HuH-7.5 (cell line): ENCODE measurements around the gene ENO2.

Experiments
- DNase-seq: peaks from one replicate; pipeline ENCODE4 v3.0.0; 2011; ENCODE audit warnings: low spot score

The ENO2 gene

DNA sequence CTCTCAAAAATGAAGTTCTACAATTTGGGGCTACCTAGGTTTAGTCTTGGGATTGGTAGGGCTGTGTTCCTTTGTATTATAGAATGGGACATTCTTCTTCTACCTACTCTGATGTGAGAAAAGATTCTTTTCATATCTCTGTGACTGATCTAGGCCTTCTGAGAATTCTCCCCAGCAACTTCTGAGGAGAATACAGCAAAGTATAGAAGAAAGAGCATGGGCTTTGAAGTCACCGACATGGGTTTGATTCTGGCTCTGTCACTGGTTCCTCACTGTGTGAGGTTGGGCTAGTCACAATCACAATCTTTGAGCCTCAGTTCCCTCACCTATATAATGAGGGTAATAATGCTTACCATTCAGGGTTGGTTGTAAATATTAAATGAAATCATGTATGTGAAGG is 18.4 kb downstream of the ENO2 start:
- DNase-seq: no peak

- DNase-seq: no peak
Measured at GRCh38 chr12:6934110-6934509, 19.7 kb downstream of the ENO2 start.

GRCh38 chr12:6935371-6936193 is 21.2 kb downstream of the ENO2 start:
- no peak for DNase-seq

DNA sequence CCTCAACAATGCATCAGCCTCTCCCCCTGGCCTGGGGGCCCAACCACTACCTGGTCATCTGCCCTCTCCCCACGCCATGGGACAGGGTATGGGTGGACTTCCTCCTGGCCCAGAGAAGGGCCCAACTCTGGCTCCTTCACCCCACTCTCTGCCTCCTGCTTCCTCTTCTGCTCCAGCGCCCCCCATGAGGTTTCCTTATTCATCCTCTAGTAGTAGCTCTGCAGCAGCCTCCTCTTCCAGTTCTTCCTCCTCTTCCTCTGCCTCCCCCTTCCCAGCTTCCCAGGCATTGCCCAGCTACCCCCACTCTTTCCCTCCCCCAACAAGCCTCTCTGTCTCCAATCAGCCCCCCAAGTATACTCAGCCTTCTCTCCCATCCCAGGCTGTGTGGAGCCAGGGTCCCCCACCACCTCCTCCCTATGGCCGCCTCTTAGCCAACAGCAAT is 21.8 kb downstream of the ENO2 start:
- no peak for DNase-seq

GRCh38 chr12:6936636-6937480 is 22.5 kb downstream of the ENO2 start:
- no peak for DNase-seq

DNA sequence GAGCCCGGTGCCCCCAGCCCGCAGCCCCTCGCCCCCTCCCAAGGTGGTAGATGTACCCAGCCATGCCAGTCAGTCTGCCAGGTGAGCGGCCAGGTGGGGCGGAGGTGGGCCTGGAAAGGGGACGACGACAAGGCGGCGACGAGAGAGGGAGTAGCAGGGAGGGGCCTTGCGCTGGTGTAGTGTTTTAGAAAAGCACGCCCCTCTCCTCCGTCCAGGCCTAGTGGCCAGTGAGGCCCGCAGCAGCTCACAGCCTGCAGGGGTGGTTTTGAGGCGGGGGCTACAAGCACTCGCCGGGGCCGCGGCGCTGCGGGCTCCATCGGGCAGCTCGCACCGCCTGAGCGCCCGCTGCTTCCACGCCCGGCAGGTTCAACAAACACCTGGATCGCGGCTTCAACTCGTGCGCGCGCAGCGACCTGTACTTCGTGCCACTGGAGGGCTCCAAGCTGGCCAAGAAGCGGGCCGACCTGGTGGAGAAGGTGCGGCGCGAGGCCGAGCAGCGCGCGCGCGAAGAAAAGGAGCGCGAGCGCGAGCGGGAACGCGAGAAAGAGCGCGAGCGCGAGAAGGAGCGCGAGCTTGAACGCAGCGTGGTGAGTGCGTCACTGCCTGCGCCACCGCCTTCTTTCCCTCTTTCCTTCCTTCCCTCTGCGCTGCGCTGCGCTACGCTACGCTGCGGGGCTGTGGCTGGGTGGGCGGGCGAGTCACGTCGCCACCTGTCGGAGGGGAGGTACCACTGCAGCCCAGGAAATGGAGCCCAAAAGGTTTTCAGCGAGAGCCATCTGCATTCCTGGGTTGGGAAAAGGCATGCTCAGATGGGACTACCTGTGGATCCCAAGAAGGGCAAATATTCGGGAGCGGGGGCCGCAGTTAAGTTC is 23.3 kb downstream of the ENO2 start:
- peak; percentile 88 for DNase-seq

- DNase-seq: no peak
Measured at GRCh38 chr12:6938353-6939190, 24.2 kb downstream of the ENO2 start.

DNA sequence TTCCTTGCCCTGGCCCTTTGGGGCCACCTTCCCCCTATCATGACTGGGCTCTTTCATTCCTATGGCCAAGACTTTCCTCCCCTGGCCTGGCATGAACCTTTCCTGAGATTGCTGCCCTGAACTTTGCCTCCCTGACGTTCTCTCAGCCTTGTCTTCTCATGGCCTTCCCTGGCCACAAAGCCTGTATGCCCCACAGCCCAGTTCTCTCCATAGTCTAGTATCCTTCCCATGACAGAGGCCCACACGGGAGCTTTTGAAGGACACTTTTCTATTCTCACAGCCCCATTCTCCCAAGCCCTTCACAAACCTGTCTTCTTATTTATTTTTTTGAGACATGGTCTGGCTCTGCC is 24.8 kb downstream of the ENO2 start:
- no peak for DNase-seq

GRCh38 chr12:6941267-6941666 is 26.9 kb downstream of the ENO2 start:
- no peak for DNase-seq

- DNase-seq: no peak
Measured at GRCh38 chr12:6941782-6942181, 27.4 kb downstream of the ENO2 start.

- no peak for DNase-seq
Measured at GRCh38 chr12:6942331-6942665, 27.9 kb downstream of the ENO2 start.

- peak; percentile 97 for DNase-seq
Measured at GRCh38 chr12:6943389-6943721, 29.0 kb downstream of the ENO2 start.

GRCh38 chr12:6943722-6944380 is 29.5 kb downstream of the ENO2 start, which contains the start of the genes C12orf57 and RNU7-1:
Gene C12orf57 (plus strand): TSS chr12:6944022. CDS start chr12:6944122, 100 bp downstream.
Gene RNU7-1 (plus strand): TSS chr12:6943816.
- DNase-seq: peak; percentile 90

DNA sequence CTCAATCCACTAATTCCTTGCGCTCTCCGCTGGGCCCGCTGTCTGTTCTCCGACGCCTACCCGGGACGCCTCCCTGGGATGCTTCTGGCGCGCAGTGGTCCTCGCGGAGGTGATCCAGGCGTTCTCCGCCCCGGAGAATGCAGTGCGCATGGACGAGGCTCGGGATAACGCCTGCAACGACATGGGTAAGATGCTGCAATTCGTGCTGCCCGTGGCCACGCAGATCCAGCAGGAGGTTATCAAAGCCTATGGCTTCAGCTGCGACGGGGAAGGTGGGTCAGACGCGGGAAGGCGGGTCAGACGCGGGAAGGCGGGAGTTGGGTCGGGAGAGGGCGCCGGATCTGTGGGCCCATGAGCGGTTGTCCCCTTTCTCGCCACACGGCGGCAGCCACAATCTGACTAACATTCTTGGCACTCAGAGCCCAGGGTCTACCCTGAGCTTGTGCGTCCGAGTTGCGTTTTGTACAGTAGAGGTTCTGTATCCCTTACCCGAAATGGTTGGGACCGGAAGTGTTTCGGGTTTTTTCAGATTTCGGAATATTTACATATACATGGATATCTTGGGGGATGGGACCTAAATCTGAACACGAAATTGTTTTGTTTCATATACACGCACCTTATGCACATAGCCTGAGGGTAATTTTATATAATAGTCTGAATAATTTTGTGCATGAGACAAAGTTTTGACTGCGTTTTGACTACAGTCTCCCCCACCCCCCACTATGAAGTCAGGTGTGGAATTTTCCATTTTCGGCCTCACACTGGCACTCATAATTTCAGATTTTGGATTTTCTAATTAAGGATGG is 30.2 kb downstream of the ENO2 start:
- DNase-seq: peak; percentile 86

DNA sequence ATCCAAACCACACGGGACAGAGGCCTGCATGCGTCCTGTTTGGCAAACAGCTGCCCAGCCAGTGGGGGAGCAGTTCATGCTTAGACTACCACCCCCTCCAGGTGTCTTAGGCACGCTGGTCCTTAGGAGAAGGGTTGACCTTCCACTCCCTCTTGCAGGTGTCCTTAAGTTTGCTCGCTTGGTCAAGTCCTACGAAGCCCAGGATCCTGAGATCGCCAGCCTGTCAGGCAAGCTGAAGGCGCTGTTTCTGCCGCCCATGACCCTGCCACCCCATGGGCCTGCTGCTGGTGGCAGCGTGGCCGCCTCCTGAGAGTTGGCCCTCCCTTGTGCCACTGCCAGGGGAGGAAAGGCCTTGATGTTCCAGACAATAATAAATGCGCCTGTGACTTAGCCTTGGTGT is 31.2 kb downstream of the ENO2 start:
- no peak for DNase-seq

DNA sequence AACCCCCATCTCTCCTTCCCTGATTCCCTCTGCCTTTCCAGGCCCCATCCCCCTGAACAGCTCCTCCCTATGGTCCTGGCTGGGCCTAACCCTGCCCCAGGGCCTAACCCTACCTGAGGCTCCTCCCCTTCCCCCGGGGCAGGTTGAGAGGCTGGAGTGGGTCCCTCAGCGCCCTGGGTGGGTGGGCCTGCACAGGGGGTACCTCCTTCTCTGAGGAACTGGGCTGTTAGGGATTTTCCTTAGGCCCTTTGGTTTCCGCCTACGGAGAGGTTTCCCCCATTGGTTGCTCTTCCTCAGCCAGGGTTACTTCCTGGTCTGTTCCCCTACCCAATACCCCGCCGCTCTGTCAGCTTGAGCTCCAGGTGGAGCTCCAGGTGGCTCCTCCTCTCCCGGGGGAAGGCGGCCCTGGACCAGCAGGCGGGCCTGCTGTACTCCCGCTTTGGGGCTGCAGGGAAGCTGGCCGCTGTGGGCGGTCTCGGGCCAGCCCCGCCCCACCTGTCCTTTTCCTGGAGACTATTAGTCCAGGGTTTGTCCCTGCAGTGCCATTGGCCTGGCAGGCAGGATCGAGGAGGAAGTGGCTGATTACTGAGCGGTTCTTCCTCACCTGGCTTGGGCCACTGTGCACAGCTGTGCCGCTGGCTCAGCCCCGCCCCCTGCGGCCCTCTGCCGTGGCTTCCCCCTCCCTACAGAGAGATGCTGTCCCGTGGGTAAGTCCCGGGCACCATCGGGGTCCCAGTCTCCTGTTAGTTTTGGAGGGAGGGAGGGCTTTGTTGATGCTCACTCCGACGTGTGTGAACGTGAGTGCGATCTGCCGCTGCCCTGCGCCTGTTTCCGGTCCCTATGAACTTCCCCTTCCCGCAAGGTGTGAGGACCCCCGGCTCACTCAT is 31.9 kb downstream of the ENO2 start:
- peak; percentile 95 for DNase-seq

- DNase-seq: peak; percentile 34
Measured at GRCh38 chr12:6946920-6947374, 32.6 kb downstream of the ENO2 start.

GRCh38 chr12:6947615-6948014 is 33.2 kb downstream of the ENO2 start:
- DNase-seq: no peak
